Posterior cingulate gyrus (tissue), 11 donors: ENCODE data around the gene NSD1.
"Not testable (repeated sequence)": the region's sequence is repeated elsewhere in the genome, so short reads cannot be mapped to it uniquely, and the experiment has no call there.

Experiments used
- DNase-seq, 10 donors: peaks; one replicate each; pipeline versions ENCODE4 v3.0.0 to v3.0.0-alpha.2; 2020 to 2021; ENCODE audit warnings: mixed read lengths in 3 of 10
- intact Hi-C: fragments of 100-400 bp; cut with DNase I; formaldehyde crosslinking; loops from one replicate; pipeline ENCODE4 v1.15.1; 2023

Gene NSD1

DNA sequence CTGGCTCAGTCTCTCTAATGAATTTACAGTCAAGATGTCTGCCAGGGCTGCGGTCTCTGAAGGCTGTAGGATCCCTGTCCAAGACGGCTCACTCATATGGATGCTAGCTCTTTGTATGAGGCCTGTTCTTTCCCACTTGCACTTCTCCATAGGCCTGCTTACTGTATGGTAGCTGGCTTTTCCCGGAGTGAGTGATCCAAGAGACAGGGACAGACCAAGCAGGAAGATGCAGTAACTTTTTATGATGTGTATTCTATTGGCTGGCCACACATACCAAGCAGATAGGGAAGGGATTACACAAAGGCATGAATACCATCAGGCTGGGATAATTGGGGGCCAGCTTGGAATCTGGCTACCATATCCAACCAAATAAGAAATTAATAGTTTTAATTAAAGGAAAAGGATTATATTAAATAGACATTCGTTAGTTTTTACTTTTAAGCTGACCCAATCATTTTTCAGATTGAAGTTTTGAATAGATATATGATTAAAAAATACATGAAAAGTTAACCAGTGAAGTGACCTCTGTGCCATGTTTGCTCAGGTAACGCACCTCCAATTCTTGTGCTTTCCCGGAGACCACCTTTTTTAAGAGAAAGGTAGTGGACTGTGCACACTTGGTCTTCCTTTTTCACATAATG, 20.6 kb downstream of the NSD1 start:
- intact Hi-C loops: no loop called here
- no peak for DNase-seq

DNA sequence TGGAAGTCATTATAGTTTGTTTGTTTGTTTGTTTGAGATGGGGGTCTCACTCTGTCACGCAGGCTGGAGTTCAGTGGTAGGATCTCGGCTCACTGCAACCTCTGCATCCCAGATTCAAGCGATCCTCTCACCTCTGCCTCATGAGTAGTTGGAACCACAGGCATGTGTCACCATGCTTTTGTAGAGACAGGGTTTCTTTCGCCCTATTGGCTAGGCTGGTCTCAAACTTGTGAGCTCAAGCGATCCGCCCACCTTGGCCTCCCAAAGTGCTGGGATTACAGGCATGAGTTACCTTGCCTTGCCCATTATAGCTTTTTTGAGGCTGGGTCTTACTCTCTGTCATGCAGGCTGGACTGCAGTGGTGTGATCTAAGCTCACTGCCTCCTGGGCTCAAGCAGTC, 28.8 kb downstream of the NSD1 start:
- intact Hi-C loops: no loop called here
- DNase-seq: no peak

DNA sequence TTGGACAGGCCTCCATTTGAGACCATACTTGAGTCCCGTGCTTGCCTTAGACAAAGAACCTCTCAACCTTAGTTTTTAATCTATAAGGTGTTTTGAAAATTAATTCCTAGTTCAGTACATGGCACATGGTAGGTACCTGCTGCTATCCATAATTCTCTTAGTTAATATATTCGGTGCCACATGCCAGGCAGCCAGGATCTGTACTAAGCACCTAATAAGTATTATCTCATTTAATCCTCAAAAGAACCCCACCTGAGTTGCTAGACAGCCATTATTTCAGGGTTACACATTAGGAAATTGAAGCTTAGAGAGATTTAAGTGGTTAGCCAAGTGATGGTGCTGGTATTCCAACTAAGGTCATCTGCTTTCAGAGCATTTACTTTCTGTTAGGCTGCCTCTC, 29.9 kb downstream of the NSD1 start:
- intact Hi-C loops: no loop called here
- DNase-seq: no peak

- intact Hi-C loops: no loop called here
- no peak for DNase-seq
These were observed 35.7 kb downstream of the NSD1 start for GRCh38 chr5:177169271-177169670.

DNA sequence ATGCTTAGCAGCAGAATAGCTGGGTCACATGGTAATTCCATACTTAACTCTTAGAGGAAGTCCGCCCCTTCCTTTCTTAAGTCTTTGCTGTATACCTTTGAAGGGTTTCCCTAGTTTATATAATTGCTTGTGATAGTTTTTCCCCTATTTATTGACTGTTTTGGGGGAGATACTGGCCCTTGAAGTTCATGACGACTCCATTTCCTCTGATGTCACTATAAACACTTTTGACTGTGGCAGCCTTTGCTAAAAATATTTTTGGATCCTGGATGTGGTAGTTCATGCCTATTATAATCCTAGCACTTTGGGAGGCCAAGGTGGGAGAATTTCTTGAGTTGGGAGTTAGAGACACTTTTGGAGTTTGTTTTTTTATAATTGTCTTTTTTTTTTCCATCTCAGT, 38.4 kb downstream of the NSD1 start:
- no peak for DNase-seq
- intact Hi-C loops: no loop called here

DNA sequence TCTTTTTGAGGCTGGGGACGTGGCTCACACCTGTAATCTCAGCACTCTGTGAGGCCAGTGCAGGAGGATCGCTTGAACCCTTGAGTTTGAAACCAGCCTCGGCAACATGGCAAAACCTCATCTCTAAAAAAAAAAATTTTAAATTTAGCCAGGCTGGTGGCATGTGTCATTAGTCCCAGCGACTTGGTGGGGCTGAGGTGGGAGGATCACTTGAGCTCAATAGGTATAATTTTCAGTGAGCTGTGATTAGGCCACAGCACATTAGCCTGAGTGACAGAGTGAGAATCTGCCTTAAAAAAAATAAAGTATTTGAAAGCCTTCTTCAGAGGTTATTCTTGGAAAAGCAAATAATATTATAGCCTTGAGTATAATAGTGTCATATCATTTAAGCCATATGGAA, 41.8 kb downstream of the NSD1 start:
- DNase-seq: no peak
- intact Hi-C loops: no loop called here

- no peak for DNase-seq
- intact Hi-C loops: no loop called here
These were observed 42.7 kb downstream of the NSD1 start for GRCh38 chr5:177176175-177176711.

DNA sequence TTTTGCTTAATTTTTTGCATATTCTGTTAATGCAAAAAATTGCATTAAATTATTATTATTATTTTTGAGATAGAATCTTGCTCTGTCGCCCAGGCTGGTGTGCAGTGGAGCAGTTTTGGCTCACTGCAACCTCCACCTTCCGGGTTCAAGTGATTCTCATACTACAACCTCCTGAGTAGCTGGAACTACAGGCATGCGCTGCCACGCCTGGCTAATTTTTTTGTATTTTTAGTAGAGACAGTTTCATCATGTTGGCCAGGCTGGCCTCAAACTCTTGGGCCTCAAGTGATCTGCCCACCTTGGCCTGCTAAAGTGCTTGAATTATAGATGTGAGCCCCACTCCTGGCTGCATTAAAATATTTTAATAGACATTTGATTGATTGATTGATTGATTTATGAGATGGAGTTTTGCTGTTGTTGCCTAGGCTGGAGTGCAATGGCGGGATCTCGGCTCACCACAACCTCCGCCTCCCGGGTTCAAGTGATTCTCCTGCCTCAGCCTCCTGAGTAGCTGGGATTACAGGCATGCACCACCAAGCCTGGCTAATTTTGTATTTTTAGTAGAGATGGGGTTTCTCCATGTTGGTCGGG, 44.4 kb downstream of the NSD1 start:
- intact Hi-C loops, DNase-seq: not testable (repeated sequence)

DNA sequence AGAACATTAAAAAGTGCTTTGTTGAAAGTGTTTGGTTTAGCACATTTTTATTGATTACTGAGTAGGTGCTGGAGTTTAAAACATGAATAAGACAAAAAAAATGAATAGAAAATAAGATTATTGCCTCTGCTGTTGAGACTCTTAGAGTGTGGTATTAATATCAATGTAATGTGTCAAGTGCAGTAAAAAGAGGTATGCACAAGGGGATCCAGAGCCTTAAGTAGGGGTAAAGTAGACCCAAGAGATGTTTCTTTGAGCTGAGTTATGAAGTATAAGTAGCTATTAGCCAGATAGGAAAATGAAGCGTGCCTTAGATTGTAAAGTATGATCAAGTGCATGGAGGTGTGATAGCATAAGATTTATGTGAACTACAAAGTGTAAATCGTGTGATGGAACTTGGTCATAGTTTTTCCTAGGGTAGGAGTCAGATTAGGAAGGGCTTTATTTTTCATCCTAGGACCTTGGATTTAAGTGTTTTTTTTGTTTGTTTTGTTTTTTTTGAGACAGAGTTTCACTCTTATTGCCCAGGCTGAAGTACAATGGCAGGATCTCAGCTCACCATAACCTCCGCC, 45.2 kb downstream of the NSD1 start:
- DNase-seq: no peak
- intact Hi-C loops: no loop called here

DNA sequence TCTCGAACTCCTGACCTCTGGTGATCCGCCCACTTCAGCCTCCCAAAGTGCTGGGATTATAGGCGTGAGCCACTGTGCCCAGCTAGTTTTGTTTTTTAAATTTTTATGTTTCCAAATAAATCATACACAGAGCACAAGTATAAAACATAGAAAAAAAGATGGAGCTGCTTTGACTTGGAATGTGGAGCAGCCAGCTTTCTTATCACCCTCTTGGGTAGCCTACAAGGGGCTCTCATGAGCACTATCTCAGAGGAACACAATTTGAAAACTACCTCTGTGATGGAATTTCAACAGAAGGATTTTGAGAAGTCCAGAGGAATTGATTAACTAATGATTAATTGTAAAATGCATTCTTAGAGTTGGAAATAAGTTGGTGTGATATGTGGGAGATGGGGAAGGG, 45.9 kb downstream of the NSD1 start:
- no peak for DNase-seq
- intact Hi-C loops: no loop called here

DNA sequence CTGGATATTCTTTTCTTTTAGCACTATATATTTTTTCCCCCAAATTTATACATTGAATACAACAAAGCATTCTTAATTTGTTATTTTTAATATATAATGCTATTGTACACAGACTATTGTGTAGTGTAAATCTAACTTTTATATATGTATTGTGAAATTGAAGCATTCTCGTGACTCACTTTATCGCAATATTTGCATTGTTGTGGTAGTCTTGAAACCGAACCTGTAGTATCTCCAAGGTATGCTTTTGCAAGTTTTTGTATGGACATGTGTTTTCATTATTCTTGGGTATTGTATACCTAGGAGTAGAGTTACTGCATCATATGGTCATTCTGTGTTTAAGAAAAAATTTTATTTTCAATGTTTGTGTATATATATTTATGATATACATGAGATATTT, 49.6 kb downstream of the NSD1 start:
- no peak for DNase-seq
- intact Hi-C loops: no loop called here

DNA sequence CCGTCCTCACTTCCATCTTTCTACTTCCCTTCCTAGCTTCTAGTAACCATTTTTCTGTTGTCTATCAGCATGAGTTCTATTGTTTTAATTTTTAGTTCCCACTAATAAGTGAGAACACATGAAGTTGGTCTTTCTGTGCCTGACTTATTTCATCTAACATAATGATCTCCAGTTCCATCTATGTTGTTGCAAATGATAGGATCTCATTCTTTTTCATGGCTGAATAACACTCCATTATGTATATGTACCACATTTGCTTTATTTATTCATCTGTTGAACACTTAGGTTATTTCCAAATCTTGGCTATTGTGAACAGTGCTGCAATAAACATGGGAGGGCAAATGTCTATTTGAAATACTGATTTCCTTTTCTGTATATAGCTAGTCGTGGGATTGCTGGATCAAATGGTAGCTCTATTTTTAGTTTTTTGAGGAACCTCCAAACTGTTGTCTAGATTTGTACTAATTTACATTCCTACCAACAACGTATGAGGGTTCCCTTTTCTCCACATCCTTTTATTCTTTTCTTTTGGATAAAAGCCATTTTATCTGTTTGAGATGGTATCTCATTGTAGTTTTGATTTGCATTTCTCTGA, 50.3 kb downstream of the NSD1 start:
- intact Hi-C loops: no loop called here
- no peak for DNase-seq

DNA sequence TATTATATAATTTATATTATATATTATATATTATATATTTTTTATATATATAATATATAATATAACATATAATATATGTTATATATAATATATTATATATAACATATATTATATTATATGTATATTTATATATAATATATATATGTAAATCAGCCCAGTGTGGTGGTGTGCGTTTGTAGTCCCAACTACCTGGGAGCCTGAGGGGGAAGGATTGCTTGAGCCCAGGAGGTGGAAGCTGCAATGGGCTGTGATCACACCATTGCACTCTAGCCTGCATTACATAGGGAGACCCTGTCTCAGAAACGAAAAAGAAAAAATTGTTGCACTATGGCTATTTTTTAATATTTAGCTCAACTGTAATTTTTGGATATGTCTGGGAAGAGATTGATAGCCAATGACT, 52.4 kb downstream of the NSD1 start:
- DNase-seq: no peak
- intact Hi-C loops: no loop called here

DNA sequence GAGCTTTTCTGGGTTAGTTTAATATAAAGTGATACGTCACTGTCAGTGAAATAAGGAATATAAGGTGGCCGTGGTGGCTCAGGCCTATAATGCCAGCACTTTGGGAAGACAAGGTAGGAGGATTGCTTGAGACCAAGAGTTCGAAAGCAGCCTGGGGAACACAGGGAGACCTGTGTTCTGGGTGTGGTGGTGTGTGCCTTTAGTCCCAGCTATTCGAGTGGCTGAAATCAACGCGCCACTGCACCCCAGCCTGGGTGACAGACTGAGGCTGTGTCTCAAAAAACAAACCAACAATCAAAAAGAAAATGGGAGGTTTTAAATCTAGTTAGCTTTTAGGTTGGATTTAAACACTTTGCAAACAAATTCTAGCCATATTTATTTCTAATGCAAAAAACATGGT, 53.1 kb downstream of the NSD1 start:
- intact Hi-C loops: no loop called here
- no peak for DNase-seq

- no peak for DNase-seq
- intact Hi-C loops: no loop called here
These were observed 55.2 kb downstream of the NSD1 start for GRCh38 chr5:177188775-177189174.

DNA sequence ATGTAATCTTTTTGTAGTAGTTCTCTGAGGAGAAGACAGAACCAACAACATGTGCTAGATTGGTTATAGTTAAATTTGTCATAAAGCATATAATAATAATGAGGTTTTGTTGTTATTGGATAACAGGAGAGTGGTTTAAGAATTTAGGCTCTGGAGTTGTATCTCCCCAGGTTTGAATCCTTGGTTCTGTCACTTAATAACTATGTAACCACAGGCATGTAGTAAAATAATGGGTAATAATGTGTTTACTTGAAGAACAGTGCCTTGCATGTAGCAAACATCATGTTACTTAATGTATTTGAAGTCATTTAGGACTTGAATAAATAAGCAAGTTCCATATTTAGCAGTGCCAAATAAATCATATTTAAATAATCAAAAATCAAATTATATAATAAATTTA, 55.8 kb downstream of the NSD1 start:
- intact Hi-C loops: no loop called here
- DNase-seq: no peak

GRCh38 chr5:177189965-177190364, 56.4 kb downstream of the NSD1 start:
- no peak for DNase-seq
- intact Hi-C loops: no loop called here

DNA sequence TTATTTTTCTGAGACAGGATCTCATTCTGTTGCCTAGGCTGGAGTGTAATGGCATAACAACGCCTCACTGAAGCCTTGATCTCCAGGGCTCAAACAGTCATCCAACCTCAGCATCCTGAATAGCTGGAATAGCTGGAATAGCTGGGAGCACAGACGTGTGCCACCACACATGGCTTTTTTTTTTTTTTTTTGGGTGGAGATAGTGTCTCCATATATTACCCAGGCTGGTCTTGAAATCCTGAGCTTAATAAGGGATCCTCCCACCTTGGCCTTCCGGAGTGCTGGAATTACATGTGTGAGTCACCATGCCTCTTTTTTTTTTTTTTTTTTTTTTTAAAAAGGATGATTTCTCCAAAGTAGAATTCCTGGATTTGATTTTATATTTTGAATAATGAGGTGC, 60.7 kb downstream of the NSD1 start:
- intact Hi-C loops: no loop called here

GRCh38 chr5:177195307-177195952, 61.9 kb downstream of the NSD1 start:
- intact Hi-C loops: no loop called here
- no peak for DNase-seq

More for the DNA sequence above, 60.7 kb downstream of the NSD1 start:
- no peak for DNase-seq

DNA sequence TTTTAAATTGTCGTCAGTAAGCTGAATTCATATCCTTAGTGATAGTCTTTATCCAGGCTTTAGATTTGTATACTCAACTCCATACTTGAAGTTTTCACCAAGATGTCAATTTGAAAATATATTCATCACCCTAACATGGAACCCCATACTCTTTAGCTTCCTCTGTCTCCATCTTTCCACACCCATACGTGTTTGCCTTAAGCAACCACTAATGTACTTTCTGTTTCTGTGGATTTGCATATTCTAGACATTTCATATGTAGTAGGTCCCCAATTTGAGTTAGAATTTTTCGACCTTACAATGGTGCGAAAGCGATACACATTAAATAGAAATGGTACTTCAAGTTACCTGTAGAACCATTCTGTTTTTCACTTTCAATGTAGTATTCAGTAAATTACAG, 65.2 kb downstream of the NSD1 start:
- intact Hi-C loops: no loop called here

GRCh38 chr5:177204281-177204680, 70.7 kb downstream of the NSD1 start:
- intact Hi-C loops: no loop called here
- DNase-seq: no peak

More for the DNA sequence above, 65.2 kb downstream of the NSD1 start:
- no peak for DNase-seq
